ENCODE measurements around the gene ZNF680. TPM values are rescaled to one million over a fixed set of nuclear protein-coding genes. Genes with fewer than 3 reads are reported as not detected.

ZNF680 gene
- total and polyA plus RNA-seq, 8 donors: 2.6 to 8.4 (median 5.6) TPM

GRCh38 chr7:64608116-64608910 lies 45.4 kb upstream of the ZNF680 start:
- Histone ChIP-seq H3K9me3 (no peaks in the 10 kb centered on the region), H3K36me3 (no peaks in the 10 kb centered on the region), H3K4me3 (no peak overlapping the region), H3K4me1 (no peaks in the 10 kb centered on the region), H3K27ac (no peak overlapping the region), H3K27me3 (no peaks in the 10 kb centered on the region)
- FAIRE-seq: no peak
- TF ChIP-seq CTCF (IDR thresholded peaks at IDR 0.05): no peak
- intact Hi-C loops (cut with DNase I): no loop called here
- WGBS, 2 donors: 81 to 87% methylated on average over 6 of the region's 6 CpGs
- no peak for DNase-seq
- ATAC-seq: no peak

GRCh38 chr7:64606385-64606784 lies 43.5 kb upstream of the ZNF680 start:
- Histone ChIP-seq H3K4me1 (no peaks in the 10 kb centered on the region), H3K27ac (no peak overlapping the region), H3K9me3 (no peaks in the 10 kb centered on the region), H3K36me3 (no peaks in the 10 kb centered on the region), H3K4me3 (no peak overlapping the region), H3K27me3 (no peaks in the 10 kb centered on the region)
- ATAC-seq (no peak), FAIRE-seq (no peak), DNase-seq (no peak)
- no peak for TF ChIP-seq CTCF (IDR thresholded peaks at IDR 0.05)
- intact Hi-C loops (cut with DNase I): no loop called here

GRCh38 chr7:64603271-64603670 lies 40.4 kb upstream of the ZNF680 start:
- 85 to 90% methylated on average over 1 of the region's 1 CpG for WGBS, 2 donors
- Histone ChIP-seq H3K9me3 (no peaks in the 10 kb centered on the region), H3K27me3 (no peaks in the 10 kb centered on the region), H3K4me1 (no peaks in the 10 kb centered on the region), H3K4me3 (no peak overlapping the region), H3K36me3 (no peaks in the 10 kb centered on the region), H3K27ac (no peak overlapping the region)
- DNase-seq (no peak), FAIRE-seq (no peak), ATAC-seq (no peak)
- no peak for TF ChIP-seq CTCF (IDR thresholded peaks at IDR 0.05)
- intact Hi-C loops (cut with DNase I): no loop called here

GRCh38 chr7:64602518-64602917 lies 39.6 kb upstream of the ZNF680 start:
- Histone ChIP-seq H3K4me1 (no peaks in the 10 kb centered on the region), H3K27ac (no peak overlapping the region), H3K4me3 (no peak overlapping the region), H3K27me3 (no peaks in the 10 kb centered on the region), H3K9me3 (no peaks in the 10 kb centered on the region), H3K36me3 (no peaks in the 10 kb centered on the region)
- intact Hi-C loops (cut with DNase I): no loop called here
- ATAC-seq (no peak), FAIRE-seq (no peak), DNase-seq (no peak)
- WGBS, 2 donors: 73 to 78% methylated on average over 2 of the region's 2 CpGs
- no peak for TF ChIP-seq CTCF (IDR thresholded peaks at IDR 0.05)

- no peak for DNase-seq
- H3K27ac ChIP-seq: no peak overlapping the region
- no peaks in the 10 kb centered on the region for H3K27me3 ChIP-seq
- H3K4me1 ChIP-seq: no peaks in the 10 kb centered on the region
- H3K9me3 ChIP-seq: no peaks in the 10 kb centered on the region
- intact Hi-C loops (cut with DNase I): no loop called here
- no peak for ATAC-seq
- no peak for TF ChIP-seq CTCF (IDR thresholded peaks at IDR 0.05)
- H3K36me3 ChIP-seq: no peaks in the 10 kb centered on the region
- 84% methylated on average over 3 of the region's 3 CpGs for WGBS, 2 donors
- no peak overlapping the region for H3K4me3 ChIP-seq
- FAIRE-seq: no peak
These were observed 39.2 kb upstream of the ZNF680 start for GRCh38 chr7:64602086-64602485.

Measured in pancreas (tissue), 10 donors.